ENCODE data around the gene ADNP2.

DNA sequence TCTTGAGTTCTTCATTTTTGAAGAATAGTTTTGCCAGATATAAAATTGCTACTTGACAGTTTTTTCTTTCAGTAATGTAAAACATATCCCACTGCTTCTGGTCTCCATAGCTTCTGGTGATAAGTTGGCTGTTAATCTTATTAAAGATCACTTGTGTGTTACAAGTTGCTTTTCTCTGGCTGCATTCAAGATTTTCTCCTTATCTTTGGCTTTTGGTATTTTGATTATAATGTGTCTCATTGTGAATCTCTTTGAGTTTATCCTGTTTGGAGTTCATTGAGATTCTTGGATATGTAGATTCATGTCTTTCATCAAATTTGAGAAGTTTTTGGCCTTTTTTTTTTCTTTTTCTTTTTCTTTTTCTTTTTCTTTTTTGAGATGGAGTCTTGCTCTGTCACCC is 20.2 kb upstream of the ADNP2 start:
- TF ChIP-seq, protein P1, sequence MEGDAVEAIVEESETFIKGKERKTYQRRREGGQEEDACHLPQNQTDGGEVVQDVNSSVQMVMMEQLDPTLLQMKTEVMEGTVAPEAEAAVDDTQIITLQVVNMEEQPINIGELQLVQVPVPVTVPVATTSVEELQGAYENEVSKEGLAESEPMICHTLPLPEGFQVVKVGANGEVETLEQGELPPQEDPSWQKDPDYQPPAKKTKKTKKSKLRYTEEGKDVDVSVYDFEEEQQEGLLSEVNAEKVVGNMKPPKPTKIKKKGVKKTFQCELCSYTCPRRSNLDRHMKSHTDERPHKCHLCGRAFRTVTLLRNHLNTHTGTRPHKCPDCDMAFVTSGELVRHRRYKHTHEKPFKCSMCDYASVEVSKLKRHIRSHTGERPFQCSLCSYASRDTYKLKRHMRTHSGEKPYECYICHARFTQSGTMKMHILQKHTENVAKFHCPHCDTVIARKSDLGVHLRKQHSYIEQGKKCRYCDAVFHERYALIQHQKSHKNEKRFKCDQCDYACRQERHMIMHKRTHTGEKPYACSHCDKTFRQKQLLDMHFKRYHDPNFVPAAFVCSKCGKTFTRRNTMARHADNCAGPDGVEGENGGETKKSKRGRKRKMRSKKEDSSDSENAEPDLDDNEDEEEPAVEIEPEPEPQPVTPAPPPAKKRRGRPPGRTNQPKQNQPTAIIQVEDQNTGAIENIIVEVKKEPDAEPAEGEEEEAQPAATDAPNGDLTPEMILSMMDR (IDR thresholded peaks at IDR 0.05; ENCODE audit: low read depth, low read length), result no peak
- no peak for TF ChIP-seq EZH2phosphoT487 (IDR thresholded peaks at IDR 0.05; ENCODE audit: low read depth)
